DMS 273 (cell line): ENCODE measurements around the gene CTU1.
A peak's percentile ranks its signal among the peaks of the same experiment; 100 is the strongest.
"Not testable (repeated sequence)": the region's sequence is repeated elsewhere in the genome, so short reads cannot be mapped to it uniquely, and the experiment has no call there.

Source experiments
- DNase-seq: peaks from one replicate; lab custom pipeline; 2025; ENCODE audit not compliant: unreplicated experiment; lab: John Stamatoyannopoulos, UW

The CTU1 gene

GRCh38 chr19:51108066-51108804, at the start of gene CTU1:
CTU1 (minus strand) TSS chr19:51108409; CDS start chr19:51104569, 3,840 bp downstream.
- DNase-seq = peak; percentile 99

GRCh38 chr19:51157265-51157664, 49.1 kb upstream of the CTU1 start:
- no peak for DNase-seq

- DNase-seq = no peak
Measured at GRCh38 chr19:51156710-51157109, 48.5 kb upstream of the CTU1 start.

- no peak for DNase-seq
Measured at GRCh38 chr19:51150627-51151026, 42.4 kb upstream of the CTU1 start.

- no peak for DNase-seq
Measured at GRCh38 chr19:51148580-51148979, 40.4 kb upstream of the CTU1 start.

- no peak for DNase-seq
Measured at GRCh38 chr19:51147663-51148062, 39.5 kb upstream of the CTU1 start.

GRCh38 chr19:51146751-51147150, 38.5 kb upstream of the CTU1 start:
- no peak for DNase-seq

GRCh38 chr19:51145916-51146493, 37.8 kb upstream of the CTU1 start:
- DNase-seq = no peak

GRCh38 chr19:51144482-51145045, 36.4 kb upstream of the CTU1 start:
- DNase-seq = no peak

GRCh38 chr19:51143486-51143885, 35.3 kb upstream of the CTU1 start:
- DNase-seq = no peak

- not testable (repeated sequence) for DNase-seq
Measured at GRCh38 chr19:51142809-51143475, 34.7 kb upstream of the CTU1 start.

- DNase-seq = no peak
Measured at GRCh38 chr19:51142119-51142518, 33.9 kb upstream of the CTU1 start, which contains the start of gene SIGLEC7. SIGLEC7 (plus strand) TSS chr19:51142301; CDS start chr19:51142370, 69 bp downstream.

GRCh38 chr19:51141181-51141580, 33.0 kb upstream of the CTU1 start:
- no peak for DNase-seq

- DNase-seq = no peak
Measured at GRCh38 chr19:51140441-51140840, 32.2 kb upstream of the CTU1 start.

- no peak for DNase-seq
Measured at GRCh38 chr19:51139299-51140014, 31.2 kb upstream of the CTU1 start.

GRCh38 chr19:51138549-51138979, 30.4 kb upstream of the CTU1 start:
- DNase-seq = no peak

- no peak for DNase-seq
Measured at GRCh38 chr19:51137792-51138425, 29.7 kb upstream of the CTU1 start.

GRCh38 chr19:51136851-51137551, 28.8 kb upstream of the CTU1 start:
- no peak for DNase-seq

GRCh38 chr19:51135986-51136762, 28.0 kb upstream of the CTU1 start:
- DNase-seq = no peak
